GM19035 (cell line): Measurements from ENCODE around the gene OXSR1.
"Not testable (repeated sequence)": the region's sequence is repeated elsewhere in the genome, so short reads cannot be mapped to it uniquely, and the experiment has no call there.

Experiments used
- ATAC-seq: cut with Tn5 transposase; IDR thresholded peaks from one replicate; pipeline ENCODE4 v1.9.1; 2021; ENCODE audit not compliant: unreplicated experiment

Gene OXSR1

GRCh38 chr3:38141173-38141951 lies 24.0 kb upstream of the OXSR1 start:
- no peak for ATAC-seq

- ATAC-seq, result no peak
These were observed 23.4 kb upstream of the OXSR1 start for GRCh38 chr3:38141952-38142273.

- no peak for ATAC-seq
These were observed 22.4 kb upstream of the OXSR1 start for GRCh38 chr3:38142959-38143358.

GRCh38 chr3:38143511-38143910 lies 21.8 kb upstream of the OXSR1 start:
- ATAC-seq, result no peak

GRCh38 chr3:38146504-38146903 lies 18.8 kb upstream of the OXSR1 start:
- ATAC-seq, result no peak

- no peak for ATAC-seq
These were observed 17.9 kb upstream of the OXSR1 start for GRCh38 chr3:38147421-38147820.

GRCh38 chr3:38148311-38148882 lies 16.9 kb upstream of the OXSR1 start:
- no peak for ATAC-seq

- ATAC-seq, result no peak
These were observed 15.6 kb upstream of the OXSR1 start for GRCh38 chr3:38149708-38150107.

- ATAC-seq, result no peak
These were observed 14.4 kb upstream of the OXSR1 start for GRCh38 chr3:38150780-38151528.

GRCh38 chr3:38151667-38152265 lies 13.6 kb upstream of the OXSR1 start:
- ATAC-seq, result no peak

GRCh38 chr3:38152609-38153008 lies 12.7 kb upstream of the OXSR1 start:
- no peak for ATAC-seq

GRCh38 chr3:38153221-38153620 lies 12.1 kb upstream of the OXSR1 start:
- ATAC-seq, result no peak

GRCh38 chr3:38154033-38154494 lies 11.3 kb upstream of the OXSR1 start:
- no peak for ATAC-seq

- ATAC-seq, result no peak
These were observed 10.6 kb upstream of the OXSR1 start for GRCh38 chr3:38154625-38155255.

- ATAC-seq, result no peak
These were observed 9.5 kb upstream of the OXSR1 start for GRCh38 chr3:38155825-38156224.

- ATAC-seq, result no peak
These were observed 8.2 kb upstream of the OXSR1 start for GRCh38 chr3:38157117-38157516.

GRCh38 chr3:38157595-38157994 lies 7.7 kb upstream of the OXSR1 start:
- no peak for ATAC-seq

- no peak for ATAC-seq
These were observed 6.9 kb upstream of the OXSR1 start for GRCh38 chr3:38158472-38158871.

- not testable (repeated sequence) for ATAC-seq
These were observed 4.6 kb upstream of the OXSR1 start for GRCh38 chr3:38160704-38161103.

GRCh38 chr3:38163117-38163840 lies 2.1 kb upstream of the OXSR1 start:
- ATAC-seq, result no peak
